Smooth muscle cell (in vitro differentiated cells): ENCODE measurements around the gene BAMBI. TPM values are rescaled to one million over a fixed set of nuclear protein-coding genes. Genes with fewer than 3 reads are reported as not detected.

ENCODE experiments used
- DNase-seq: peaks from one replicate; lab custom pipeline; 2025; ENCODE audit not compliant: unreplicated experiment; lab: John Stamatoyannopoulos, UW
- H2AFZ ChIP-seq: fragments of 200-600 bp; sonication (generic); 2 replicates; pipeline ENCODE4 v1.6.0; 2016; ENCODE audit warnings: antibody characterized with exemption, low read depth, mild to moderate bottlenecking
- H3F3A ChIP-seq: fragments of 200-600 bp; sonication (generic); 2 replicates; pipeline ENCODE4 v1.6.0; 2017; ENCODE audit warnings: antibody characterized with exemption, low read depth
- H3K27ac ChIP-seq: fragments of 200-600 bp; sonication (generic); 2 replicates; pipeline ENCODE4 v1.5.1; 2016; ENCODE audit warnings: low read depth, mild to moderate bottlenecking
- H3K27me3 ChIP-seq: fragments of 200-600 bp; sonication (generic); 2 replicates; pipeline ENCODE4 v1.6.1; 2016; ENCODE audit warnings: low read depth, mild to moderate bottlenecking
- H3K36me3 ChIP-seq: fragments of 200-600 bp; sonication (generic); 2 replicates; pipeline ENCODE4 v1.5.1; 2016; ENCODE audit warnings: low read depth
- H3K4me1 ChIP-seq: fragments of 200-600 bp; sonication (generic); 2 replicates; pipeline ENCODE4 v1.5.1; 2016; ENCODE audit warnings: low read depth
- H3K4me2 ChIP-seq: fragments of 200-600 bp; sonication (generic); 2 replicates; pipeline ENCODE4 v1.6.0; 2016; ENCODE audit warnings: mild to moderate bottlenecking
- H3K4me3 ChIP-seq: fragments of 200-600 bp; sonication (generic); 2 replicates; pipeline ENCODE4 v1.5.1; 2016; ENCODE audit warnings: mild to moderate bottlenecking
- H3K79me2 ChIP-seq: fragments of 200-600 bp; sonication (generic); 2 replicates; pipeline ENCODE4 v1.6.0; 2016; ENCODE audit warnings: low read depth, mild to moderate bottlenecking
- H3K9ac ChIP-seq: fragments of 200-600 bp; sonication (generic); 2 replicates; pipeline ENCODE4 v1.6.0; 2016; ENCODE audit warnings: low read depth
- H3K9me3 ChIP-seq: fragments of 200-600 bp; sonication (generic); replicated peaks from 2 replicates; pipeline ENCODE4 v1.5.1; 2016; ENCODE audit warnings: low read depth
- H4K20me1 ChIP-seq: fragments of 200-600 bp; sonication (generic); 2 replicates; pipeline ENCODE4 v1.6.0; 2016; ENCODE audit warnings: low read depth
- WGBS: methylation state at CpG from one replicate; pipeline ENCODE4 v1.1.7; 2016; ENCODE audit warnings: low lambda C conversion rate; 5-methylcytosine and 5-hydroxymethylcytosine counted together
- polyA plus RNA-seq: library from polyadenylated mRNA; unstranded; fragments of >200 nt; fragmentation: Nextera tagmentation; extraction: Ambion mirVana; gene quantifications from 2 replicates; pipeline ENCODE4 v1.2.1, GENCODE V29; 2016
- total RNA-seq: library from RNA; depleted of rRNA; stranded (reverse); fragments of >200 nt; gene quantifications from 2 replicates; pipeline ENCODE4 v1.2.3, GENCODE V29; 2014
- TF ChIP-seq, protein P1 (sequence below): fragments of 200-600 bp; sonication (generic); IDR thresholded peaks from 2 replicates; pipeline ENCODE4 v1.5.1; 2017; ENCODE audit warnings: borderline replicate concordance, mild to moderate bottlenecking, antibody characterized with exemption; ENCODE audit not compliant: insufficient read depth, poor library complexity, severe bottlenecking

BAMBI gene
- total and polyA plus RNA-seq, 2 experiments from 2014 or later, result 648 to 878 TPM

DNA sequence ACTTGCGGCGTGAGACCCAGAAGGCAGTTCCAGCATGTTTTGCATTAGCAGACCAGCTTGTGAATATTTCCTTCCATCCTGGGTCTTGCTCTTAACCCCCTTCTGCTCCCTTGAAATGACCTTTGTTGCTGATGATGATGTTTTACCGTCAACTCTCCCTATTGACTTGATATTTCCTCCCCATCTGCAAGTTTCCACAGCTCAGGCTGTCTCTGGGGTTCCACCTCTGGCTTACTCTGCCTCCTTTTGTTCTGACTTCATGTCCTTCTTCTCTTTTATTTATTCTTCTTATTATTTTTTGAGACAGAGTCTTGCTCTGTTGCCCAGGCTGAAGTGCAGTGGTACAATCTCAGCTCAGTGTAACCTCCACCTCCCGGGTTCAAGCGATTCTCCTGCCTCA, 17.2 kb downstream of the BAMBI start:
- Histone ChIP-seq H3K4me3 (no peak overlapping the region), H3K36me3 (no peaks in the 10 kb centered on the region), H3K9me3 (no peaks in the 10 kb centered on the region), H3K4me2 (no peak overlapping the region), H3F3A (peaks cover 8% of the 10 kb centered on the region), H3K79me2 (no peaks in the 10 kb centered on the region), H4K20me1 (no peaks in the 10 kb centered on the region), H3K27me3 (no peaks in the 10 kb centered on the region), H3K4me1 (no peaks in the 10 kb centered on the region), H3K9ac (no peak overlapping the region), H2AFZ (no peak overlapping the region), H3K27ac (no peak overlapping the region)
- DNase-seq, result no peak
- 96% methylated on average over 5 of the region's 5 CpGs for WGBS
- TF ChIP-seq, protein P1, sequence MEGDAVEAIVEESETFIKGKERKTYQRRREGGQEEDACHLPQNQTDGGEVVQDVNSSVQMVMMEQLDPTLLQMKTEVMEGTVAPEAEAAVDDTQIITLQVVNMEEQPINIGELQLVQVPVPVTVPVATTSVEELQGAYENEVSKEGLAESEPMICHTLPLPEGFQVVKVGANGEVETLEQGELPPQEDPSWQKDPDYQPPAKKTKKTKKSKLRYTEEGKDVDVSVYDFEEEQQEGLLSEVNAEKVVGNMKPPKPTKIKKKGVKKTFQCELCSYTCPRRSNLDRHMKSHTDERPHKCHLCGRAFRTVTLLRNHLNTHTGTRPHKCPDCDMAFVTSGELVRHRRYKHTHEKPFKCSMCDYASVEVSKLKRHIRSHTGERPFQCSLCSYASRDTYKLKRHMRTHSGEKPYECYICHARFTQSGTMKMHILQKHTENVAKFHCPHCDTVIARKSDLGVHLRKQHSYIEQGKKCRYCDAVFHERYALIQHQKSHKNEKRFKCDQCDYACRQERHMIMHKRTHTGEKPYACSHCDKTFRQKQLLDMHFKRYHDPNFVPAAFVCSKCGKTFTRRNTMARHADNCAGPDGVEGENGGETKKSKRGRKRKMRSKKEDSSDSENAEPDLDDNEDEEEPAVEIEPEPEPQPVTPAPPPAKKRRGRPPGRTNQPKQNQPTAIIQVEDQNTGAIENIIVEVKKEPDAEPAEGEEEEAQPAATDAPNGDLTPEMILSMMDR, result no peak

GRCh38 chr10:28698075-28698474, 20.8 kb downstream of the BAMBI start:
- H3K36me3 ChIP-seq, result no peaks in the 10 kb centered on the region
- H3K9ac ChIP-seq, result no peak overlapping the region
- H4K20me1 ChIP-seq, result no peaks in the 10 kb centered on the region
- no peaks in the 10 kb centered on the region for H3K9me3 ChIP-seq
- no peak overlapping the region for H2AFZ ChIP-seq
- H3K4me3 ChIP-seq, result no peak overlapping the region
- no peak overlapping the region for H3K27ac ChIP-seq
- H3K79me2 ChIP-seq, result no peaks in the 10 kb centered on the region
- no peaks in the 10 kb centered on the region for H3K27me3 ChIP-seq
- 26% methylated on average over 2 of the region's 2 CpGs for WGBS
- DNase-seq, result no peak
- H3K4me1 ChIP-seq, result no peaks in the 10 kb centered on the region
- no peaks in the 10 kb centered on the region for H3F3A ChIP-seq
- H3K4me2 ChIP-seq, result no peak overlapping the region
- TF ChIP-seq, protein P1, result no peak

DNA sequence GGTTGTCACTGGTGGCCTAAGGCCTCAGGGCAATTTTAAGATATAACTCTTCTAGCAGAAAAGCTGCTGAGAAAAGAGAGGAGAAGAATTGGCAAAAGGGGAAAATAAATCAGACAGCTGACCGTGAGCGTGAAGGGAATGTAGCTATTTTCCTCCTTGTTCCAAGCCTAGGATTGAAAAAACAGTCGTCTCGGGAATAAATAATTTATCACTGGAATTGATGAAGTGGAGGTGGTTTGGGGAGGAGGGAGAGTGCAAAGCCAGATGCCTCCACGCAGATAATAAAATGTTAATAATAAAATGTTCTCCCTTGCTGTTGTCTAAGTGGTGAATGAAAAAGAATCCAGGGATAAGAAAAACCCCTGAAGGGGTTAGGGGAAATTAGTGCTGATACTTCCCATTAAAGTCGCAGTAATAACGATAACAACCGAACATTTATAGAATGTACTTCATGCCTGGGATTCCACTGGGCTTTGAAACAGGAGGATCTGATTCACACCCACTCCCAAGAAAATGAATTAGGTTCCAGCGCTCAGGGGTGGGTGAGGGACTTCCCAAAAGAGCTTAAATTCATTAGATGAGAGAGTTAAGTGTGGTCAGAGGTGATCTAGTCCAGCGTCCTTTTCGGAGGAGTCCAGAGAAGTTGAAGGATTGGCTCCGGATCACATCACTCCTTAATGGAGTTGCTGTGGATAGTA, 27.3 kb downstream of the BAMBI start:
- no peak overlapping the region for H3K4me3 ChIP-seq
- no peaks in the 10 kb centered on the region for H3K4me1 ChIP-seq
- H3K27me3 ChIP-seq, result no peaks in the 10 kb centered on the region
- TF ChIP-seq, protein P1, result no peak
- no peaks in the 10 kb centered on the region for H3K79me2 ChIP-seq
- H3K9ac ChIP-seq, result peak overlapping the region; percentile 8
- H3F3A ChIP-seq, result peaks cover 19% of the 10 kb centered on the region
- H2AFZ ChIP-seq, result peak overlapping the region; percentile 28
- DNase-seq, result no peak
- peak overlapping the region; percentile 44 for H3K27ac ChIP-seq
- H3K36me3 ChIP-seq, result no peaks in the 10 kb centered on the region
- WGBS, result 23% methylated on average over 12 of the region's 12 CpGs
- H3K9me3 ChIP-seq, result no peaks in the 10 kb centered on the region
- peak overlapping the region; percentile 79 for H3K4me2 ChIP-seq
- no peaks in the 10 kb centered on the region for H4K20me1 ChIP-seq

DNA sequence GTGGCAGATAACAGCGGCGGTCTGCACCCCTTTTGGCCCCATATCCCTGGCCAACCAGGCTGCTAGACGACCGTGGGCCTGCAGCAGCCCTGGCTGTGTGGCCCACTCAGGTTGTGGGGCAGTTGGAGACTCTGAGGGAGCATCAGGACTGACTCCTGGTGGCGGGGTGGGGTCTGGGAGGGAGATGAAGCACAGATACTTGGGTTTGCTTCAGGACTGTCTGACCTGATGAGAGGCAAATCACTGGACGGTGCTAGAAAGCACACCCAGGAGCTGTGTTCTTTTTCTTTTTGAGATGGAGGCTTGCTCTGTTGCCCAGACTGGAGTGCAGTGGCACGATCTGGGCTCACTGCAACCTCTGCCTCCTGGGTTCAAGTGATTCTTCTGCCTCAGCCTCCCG, 28.2 kb downstream of the BAMBI start:
- Histone ChIP-seq H3K4me1 (no peaks in the 10 kb centered on the region), H3K9ac (no peak overlapping the region), H3K9me3 (no peaks in the 10 kb centered on the region), H3K79me2 (no peaks in the 10 kb centered on the region), H3F3A (peaks cover 21% of the 10 kb centered on the region), H3K27ac (no peak overlapping the region), H3K27me3 (no peaks in the 10 kb centered on the region), H4K20me1 (no peaks in the 10 kb centered on the region), H3K4me3 (no peak overlapping the region), H3K36me3 (no peaks in the 10 kb centered on the region), H3K4me2 (no peak overlapping the region), H2AFZ (no peak overlapping the region)
- no peak for DNase-seq
- TF ChIP-seq, protein P1, result no peak
- 70% methylated on average over 8 of the region's 8 CpGs for WGBS
